HK-2 (cell line): ENCODE measurements around the gene FAM185A.
"Not testable (repeated sequence)": the region's sequence is repeated elsewhere in the genome, so short reads cannot be mapped to it uniquely, and the experiment has no call there.

Source experiments
- DNase-seq: peaks from one replicate; pipeline ENCODE4 v3.0.0-alpha.2; 2018; ENCODE audit not compliant: unreplicated experiment

Gene FAM185A

DNA sequence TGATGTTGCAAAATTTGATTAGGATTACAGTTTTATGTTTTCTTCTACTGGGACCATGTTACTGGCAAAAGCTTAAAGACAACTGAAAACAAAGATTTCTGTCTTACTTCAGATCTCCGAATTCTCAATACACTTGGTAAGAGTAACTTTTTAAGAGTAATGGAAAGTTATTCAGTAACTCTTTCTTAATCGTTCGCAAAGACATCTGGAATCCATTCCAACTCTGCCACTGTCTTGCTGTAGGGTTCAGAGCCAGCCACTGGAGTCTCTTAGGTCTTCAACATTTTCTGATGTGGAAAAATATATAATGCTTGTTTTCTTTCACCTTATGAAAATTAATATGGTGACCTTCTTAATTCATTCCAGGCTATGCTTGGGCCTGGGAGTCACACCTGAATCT is 29.9 kb downstream of the FAM185A start:
- not testable (repeated sequence) for DNase-seq

DNA sequence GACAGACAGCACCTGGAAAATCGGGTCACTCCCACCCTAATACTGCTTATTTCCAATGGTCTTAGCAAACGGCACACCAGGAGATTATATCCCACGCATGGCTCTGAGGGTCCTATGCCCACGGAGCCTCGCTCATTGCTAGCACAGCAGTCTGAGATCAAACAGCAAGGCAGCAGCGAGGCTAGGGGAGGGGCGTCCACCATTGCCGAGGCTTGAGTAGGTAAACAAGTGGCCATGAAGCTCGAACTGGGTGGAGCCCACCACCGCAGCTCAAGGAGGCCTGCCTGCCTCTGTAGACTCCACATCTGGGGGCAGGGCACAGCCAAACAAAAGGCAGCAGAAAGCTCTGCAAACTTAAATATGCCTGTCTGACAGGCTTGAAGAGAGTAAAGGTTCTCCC is 32.1 kb downstream of the FAM185A start:
- not testable (repeated sequence) for DNase-seq

DNA sequence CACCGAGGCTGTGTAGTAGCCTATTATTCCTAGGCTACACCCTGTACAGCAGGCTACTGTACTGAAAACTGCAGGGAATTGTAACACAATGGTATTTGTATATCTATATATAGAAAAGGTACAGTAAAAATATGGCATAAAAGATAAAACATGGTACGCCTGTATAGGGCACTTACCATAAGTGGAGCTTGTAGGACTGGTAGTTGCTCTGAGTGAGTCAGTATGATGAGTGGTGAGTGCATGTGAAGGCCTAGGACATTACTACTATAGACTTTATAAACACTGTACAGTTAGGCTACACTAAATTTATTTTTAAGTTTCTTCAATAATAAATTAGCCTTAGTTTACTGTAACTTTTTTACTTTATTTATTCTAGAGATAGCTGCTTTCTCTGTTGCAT is 40.0 kb downstream of the FAM185A start:
- DNase-seq, result not testable (repeated sequence)

DNA sequence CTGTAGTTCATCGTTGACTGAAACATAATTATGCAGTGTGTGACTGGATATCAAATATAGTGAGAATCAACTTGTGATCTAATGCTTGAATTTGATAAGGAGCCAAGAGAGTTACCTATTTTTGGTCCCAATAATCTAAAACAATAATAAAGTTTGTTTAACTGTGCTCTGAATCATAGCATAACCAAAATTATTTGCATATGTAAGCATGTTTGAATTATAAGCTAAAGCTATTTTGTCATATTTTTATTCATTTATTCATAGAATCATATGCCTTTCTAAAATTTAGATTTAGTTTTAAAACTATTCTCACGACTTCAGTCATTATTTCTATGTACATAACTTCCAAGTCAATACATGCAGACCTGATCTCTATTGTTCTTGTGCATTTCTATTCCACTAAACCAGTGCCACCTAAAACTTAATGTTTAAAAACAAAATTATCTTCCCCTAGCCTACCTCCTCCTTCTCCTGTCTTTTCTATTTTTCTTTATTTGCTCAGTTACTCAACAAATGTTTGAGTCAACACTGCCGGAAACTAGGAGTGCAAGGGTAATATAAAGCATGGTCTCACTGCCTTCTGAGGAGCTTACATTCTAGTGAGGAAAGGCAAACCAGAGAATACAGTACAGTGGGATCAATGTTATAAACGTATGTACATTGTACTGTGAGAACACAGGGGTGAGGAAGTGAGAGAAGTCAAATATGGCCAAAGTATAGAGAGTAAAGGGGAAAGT is 41.7 kb downstream of the FAM185A start:
- not testable (repeated sequence) for DNase-seq

DNA sequence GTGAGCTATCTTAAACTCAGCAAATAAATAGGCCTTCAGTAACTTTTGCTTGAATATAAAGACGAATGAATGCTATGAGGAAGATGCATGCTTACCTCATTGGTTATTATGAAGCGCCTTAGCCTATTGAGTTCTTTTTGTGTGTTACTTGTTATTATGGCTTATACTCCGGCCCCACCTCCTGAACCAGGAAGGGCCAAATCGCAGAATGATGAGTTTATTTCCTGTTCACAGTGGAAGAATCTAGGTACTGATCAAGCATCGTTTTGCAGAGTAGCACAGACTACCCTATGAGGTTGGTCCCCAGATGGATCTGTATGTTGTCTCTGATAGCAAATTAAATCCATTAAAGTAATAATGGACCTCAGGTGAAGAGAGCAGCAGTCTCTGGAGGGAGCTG is 42.6 kb downstream of the FAM185A start:
- DNase-seq, result not testable (repeated sequence)

DNA sequence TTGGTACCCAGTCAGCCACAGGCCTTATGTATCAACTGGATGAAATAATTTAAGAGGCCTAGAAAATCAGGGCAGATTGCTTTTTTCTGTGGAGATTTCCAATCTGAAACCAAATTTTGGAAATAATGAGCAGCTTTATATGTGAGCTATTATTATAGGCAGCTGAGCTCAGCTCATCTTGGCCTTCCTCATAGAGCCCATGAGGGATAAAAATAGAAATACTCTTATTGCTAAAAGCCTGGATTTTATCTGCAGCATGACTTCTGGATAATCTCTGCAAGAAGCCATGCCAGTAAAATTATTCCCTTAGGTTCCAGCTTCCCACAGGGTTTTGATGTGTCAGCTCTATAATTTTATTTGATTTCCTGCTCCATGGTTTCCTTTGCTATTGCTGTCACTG is 43.0 kb downstream of the FAM185A start:
- not testable (repeated sequence) for DNase-seq

DNA sequence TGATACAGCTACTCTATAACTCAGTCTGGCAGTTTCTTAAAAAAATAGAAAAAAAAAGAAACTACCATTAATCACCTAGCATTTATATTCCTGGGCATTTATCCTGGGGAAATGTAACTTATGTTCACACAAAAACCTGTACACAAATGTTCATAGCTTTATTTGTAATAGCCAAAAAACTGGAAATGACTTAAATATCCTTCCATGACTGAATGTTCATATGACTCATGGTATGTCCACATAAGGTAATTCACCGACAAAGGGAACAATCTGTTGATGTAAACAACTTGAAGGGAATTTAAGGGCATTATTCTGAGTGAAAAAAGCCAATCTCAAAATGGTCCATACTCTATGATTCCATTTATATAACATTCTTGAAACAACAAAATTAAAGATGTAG is 45.8 kb downstream of the FAM185A start:
- DNase-seq, result not testable (repeated sequence)

DNA sequence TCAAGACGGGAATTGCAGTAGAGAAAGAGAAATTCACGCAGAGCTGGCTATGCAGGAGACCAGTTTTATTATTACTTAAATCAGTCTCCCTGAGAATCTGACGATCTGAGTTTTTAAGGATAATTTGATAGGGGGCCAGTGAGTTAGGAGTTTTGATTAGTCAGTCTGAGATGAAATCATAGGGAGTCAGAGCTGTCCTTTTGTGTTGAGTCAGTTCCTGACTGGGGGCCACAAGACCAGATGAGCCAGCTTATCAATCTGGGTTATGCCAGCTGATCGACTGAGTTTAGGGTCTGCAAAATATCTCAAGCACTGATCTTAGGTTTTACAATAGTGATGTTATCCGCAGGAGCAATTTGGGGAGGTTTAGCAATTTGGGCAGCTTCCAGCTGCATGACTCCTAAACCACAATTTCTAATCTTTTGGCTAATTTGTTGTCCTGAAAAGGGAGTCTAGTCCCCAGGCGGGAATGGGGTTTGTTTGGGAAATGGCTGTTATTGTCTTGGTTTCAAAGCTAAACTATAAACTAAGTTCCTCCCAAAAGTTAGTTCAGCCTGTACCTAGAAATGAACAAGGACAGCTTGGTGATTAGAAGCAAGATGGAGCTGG is 47.3 kb downstream of the FAM185A start:
- DNase-seq, result not testable (repeated sequence)

DNA sequence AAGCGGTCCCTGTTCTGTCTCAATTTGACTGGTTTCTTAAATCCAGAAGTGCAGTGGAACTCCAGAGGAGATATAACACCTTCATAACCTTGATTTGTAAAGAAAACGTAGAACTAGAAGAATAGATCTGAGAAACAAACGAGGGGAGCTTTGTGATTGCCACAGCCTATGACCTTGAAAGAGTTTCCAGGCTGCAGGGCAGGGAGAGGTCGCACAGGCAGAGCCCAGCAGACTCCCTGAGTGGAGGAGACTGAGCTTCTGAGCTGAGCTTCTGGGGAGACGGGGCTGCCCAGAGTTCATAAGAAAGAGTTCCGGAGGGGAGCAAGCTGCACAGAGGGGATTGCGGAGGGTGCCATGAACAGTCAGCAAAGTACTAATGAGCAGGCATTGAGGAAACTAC is 57.8 kb downstream of the FAM185A start:
- DNase-seq, result no peak

DNA sequence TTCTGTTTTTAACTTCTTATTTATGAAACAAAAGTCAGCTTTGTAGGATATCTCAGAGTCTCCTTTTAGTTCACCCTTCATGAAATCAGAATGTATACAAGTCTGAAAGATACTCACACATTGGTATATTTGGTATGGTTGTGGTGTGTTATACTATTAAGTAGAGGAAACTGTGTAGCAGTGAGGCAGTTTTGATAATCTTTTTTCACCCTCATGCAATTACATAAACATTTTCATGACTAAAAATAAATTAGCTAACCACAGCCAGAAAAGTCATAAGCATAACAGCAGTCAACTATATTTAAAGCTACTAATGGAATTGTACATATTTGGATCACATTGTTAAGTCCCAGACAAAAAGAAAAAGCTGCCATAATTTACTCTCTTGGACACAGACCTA is 62.1 kb downstream of the FAM185A start:
- no peak for DNase-seq

DNA sequence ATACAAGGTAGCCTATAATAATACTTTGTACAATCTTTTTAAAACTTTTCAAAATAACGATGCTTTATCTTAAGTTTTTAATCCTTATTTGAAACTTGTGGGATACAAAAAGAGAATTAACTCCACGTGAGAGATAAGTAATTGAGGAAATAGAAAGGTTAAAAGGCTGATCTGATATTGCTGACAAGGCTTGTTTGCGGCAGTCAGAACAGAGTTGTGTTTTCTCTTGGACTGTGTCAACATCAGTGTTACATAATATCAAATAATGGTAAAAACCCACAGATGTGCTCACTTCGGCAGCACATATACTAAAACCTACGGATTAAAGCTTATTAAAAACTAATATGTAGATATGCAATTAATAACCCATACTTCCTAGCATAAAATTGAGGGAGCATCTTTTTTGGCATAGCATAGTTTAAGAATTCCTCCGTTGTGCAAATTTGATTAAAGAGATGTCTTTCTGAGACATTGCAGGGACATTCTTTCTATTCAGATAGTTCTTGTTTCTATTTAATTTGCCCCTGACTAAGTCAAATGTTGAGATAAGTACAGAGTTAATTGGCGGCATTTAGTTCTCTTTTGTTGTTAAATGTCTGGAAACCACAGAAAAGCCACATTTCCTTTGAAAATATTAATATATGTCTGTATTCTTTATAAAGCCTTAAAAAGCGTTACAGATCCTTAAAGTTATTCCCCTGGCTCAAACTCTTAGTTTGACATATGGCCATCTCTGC is 63.3 kb downstream of the FAM185A start:
- no peak for DNase-seq

DNA sequence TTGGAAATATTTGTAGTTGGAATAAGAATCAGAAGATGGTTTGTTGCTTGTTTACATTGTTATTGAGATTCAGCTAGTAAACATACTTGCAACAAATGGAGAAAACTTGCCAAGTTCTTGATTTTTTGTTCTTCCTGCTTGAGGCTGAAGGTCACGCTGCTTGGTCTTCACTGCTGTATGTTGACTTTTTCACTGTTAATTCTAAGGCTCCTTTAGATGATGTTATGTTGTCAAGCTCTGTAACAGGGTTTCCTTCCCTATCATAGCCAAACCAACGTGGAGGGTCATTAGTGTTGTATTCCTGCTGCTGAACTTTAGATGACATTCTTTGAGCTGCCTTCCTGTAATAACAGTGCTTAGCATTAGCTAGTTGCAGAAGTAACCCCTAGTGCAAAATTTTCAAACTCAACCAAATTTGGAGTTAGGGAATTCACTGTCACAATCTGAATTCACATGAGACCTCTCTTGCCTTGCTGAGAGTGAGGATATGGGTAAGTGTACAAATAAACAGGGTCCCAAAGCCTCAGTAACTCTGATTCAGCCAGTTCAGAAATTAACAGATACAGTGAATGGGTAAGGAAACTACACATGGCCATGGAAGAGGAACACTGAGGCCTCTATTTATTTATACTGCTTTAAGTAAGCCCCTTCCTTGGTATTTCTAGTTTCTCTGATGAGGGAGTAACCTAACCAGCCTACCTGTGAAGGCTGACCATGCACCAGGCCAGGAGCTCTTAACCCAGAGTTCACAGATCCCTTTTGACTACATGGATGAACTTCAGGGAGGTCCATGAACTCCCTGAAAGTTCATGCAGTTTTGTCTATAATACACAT is 64.6 kb downstream of the FAM185A start:
- no peak for DNase-seq

DNA sequence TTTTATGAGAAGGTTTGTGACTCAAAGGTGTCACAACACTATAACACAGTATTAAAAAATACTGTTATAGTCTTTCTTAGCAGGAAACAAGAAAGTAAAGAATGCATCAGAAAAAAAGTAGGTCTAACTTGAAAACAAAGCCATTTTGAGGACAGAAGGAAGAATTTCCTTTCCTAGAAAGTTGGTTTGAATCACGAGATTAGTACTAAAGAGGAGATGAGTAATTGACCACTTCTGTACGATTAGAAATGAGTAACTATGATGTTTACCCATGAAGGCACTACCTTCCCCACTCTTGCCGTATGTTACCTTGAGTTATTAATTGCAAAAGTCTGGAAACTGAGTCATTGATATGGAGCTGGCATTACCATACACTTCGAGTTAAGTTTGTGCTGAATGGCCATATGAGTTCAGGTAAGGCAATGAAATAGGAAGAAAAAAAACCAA is 65.2 kb downstream of the FAM185A start:
- no peak for DNase-seq

DNA sequence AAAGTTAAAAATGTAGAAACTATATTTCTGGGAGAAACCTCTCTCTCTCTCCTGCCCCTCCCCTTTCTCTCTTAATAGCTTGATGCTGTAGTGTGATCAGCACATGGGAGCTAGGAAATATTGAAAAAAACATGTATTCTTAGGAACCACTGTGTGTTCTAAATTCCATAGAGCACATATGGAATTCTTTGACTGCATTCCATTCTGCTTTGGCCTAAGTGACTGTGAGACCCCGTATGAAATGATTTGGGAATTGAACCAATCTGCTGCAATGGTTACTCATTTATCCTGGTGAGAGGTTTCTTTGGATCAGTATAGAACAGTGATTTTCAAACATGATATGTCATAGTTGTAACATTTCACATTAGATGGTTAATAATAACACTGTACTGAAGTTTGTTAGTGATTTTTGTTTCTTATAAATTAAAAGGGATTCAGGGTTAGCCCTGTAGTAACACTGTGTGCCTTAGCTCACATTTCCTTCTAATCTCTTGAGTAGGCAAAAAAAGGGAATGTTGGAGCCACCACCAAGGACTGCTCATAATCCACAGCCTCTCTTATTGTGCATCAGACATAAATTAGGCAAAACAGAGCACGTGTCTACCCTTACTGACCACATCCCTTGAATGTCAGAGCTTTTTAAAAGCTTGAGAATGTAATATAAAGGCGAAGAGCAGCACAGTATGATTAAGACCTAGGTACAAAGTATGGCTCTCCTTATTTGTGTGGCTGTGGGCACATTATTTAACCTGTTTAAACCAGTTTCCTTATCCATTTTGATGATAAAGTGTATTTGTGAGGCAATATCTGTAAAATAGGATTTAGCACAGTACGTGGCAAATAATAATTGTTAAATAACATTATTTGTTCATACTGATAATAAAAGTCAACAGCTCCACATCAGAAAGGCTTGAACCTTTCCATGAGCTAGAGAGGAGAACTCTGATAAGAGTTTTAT is 69.1 kb downstream of the FAM185A start:
- DNase-seq, result no peak

DNA sequence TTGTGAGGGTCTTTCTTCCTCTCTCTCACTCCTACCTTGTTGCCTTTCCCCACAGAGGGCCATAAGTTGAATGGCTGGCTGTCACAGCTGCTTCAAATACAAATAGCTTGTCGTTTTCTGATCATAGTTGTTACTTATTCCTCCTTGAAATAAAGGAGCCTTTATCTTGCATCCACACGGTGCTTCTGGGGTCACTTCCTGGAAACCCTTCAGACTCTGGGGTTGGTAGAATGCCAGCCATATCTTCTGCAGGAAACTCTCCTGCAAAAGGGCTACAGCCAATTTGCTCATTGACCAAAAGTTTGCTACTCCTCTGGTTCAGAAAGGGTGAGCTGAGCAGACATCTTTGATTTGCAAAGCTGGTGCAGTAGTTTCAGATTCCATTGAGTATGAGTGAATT is 70.4 kb downstream of the FAM185A start:
- DNase-seq, result no peak

DNA sequence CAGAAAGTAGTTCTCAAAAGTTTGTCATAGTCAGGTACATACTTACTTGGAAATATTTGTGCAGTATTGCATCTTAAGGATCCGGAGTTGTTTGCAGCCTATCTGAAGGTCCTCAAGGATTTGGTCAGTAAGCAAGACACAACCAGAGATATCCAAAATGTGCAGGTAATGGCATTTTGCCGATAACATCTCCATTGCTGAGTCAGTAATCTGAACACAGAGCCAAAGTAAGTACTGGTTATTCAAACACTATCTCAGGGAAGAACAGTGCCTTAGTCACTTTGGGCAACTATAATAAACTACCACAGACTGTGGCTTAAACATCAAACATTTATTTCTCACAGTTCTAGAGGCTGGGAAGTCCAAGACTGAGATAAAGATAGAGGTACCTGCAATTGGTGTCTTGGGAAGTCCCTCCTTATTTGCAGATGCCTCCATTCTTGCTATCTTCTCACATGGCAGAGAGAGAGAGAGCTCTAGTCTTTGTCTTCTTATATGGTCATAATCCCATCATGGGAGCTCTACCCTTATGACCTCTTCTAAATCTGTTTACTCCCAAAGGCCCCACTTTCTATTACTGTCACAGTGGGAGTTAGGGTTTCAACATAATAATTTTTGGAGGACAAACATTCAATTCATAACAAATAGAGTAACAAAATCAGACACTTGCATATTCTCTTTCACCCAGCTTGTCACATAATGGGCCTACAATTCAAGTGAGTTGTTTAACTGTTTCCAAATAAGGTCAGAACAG is 73.4 kb downstream of the FAM185A start:
- no peak for DNase-seq

DNA sequence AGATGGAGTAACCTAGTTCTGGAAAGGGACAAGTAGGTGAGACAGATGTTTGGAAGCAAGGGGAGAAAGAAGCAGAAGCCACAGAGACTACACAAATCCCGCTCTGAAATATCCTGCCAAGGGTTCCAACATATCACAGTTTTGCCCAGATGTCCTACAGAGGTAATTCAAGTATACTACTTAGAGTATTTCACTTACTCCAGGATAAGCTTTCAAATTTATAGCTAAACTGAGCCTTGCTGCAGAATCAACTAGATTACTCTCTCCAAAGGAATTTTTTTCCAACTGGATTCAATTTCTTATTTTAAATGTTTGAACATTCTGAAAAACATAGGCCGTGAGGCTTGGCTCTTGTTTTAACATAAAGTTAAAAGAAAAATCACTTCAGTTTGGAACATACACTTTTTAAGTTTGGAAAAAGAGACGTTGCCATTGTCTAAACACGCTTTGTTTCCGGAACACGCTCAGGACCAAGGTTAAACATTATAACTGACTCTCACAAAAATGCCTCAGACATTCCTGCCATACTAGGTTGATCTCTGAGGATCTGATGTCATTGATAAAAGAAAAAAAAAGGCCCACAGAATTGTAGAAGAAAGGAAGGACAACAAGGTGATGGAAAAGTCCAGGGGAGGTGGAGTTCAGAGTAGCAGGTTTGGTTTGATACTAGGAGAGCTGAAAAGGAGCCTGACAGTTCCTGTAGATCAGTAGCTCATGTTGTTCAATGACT is 74.8 kb downstream of the FAM185A start:
- DNase-seq, result no peak

DNA sequence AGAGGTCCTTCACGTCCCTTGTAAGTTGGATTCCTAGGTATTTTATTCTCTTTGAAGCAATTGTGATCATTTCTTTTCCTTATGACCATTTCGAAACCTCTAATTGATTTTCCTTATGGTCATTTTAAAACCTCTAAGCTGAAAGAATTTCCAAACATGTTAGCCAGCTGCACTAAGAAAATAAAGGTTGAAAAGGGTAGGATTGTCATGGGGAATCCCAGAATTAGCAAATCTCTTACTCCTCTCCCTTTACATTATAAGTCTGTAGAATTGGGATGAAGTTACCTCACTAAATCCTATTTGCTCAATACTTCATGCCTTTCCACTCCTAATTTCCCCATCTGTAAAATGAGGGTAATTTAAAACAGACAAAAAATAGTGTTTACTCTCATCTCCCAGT is 79.5 kb downstream of the FAM185A start:
- no peak for DNase-seq

DNA sequence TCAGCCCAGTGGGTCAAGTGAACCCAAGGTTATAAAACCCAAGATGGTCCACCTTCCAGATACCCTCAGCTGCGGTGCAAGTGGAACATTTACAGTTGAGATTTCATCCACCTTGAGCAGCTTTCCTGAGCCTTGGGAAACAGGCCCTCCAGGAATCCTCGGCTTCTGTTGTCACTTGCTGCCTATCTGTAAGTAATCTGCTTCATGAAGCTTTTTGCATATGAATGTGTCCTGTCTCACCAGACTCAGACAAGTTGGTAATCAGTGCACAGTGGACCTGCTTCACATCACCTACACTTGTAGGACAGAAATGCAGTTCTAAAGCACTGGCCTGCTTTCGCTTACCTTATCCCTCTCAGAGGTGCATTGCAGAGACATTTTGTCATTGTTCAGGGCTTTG is 80.3 kb downstream of the FAM185A start:
- DNase-seq, result no peak
